Right atrium auricular region (tissue), 2 donors: ENCODE results near the gene INPP4B. TPM values are rescaled to one million over a fixed set of nuclear protein-coding genes. Genes with fewer than 3 reads are reported as not detected.

Source experiments
- DNase-seq: peaks from one replicate; pipeline ENCODE4 v3.0.0-alpha.2; 2019; ENCODE audit warnings: low spot score
- H3K27ac ChIP-seq, 2 donors: fragments of 200-600 bp; sonication (generic); 1 replicate in 1 of 2; 2 replicates in 1 of 2; pipeline ENCODE4 v1.5.1; 2016 to 2019
- H3K27me3 ChIP-seq, 2 donors: fragments of 200-600 bp; sonication (generic); one replicate each; pipeline versions ENCODE4 v1.5.1 to v1.6.0; 2017 to 2019
- H3K36me3 ChIP-seq: fragments of 200-600 bp; sonication (generic); one replicate; pipeline ENCODE4 v1.5.1; 2016
- H3K4me1 ChIP-seq, 2 donors: fragments of 200-600 bp; sonication (generic); one replicate each; pipeline versions ENCODE4 v1.5.1 to v1.6.0; 2017 to 2019
- H3K4me3 ChIP-seq, 2 donors: fragments of 200-600 bp; sonication (generic); 1 replicate in 1 of 2; 2 replicates in 1 of 2; pipeline ENCODE4 v1.5.1; 2017 to 2019; ENCODE audit warnings: mild to moderate bottlenecking in 1 of 2, moderate library complexity in 1 of 2
- H3K9me3 ChIP-seq, 2 donors: fragments of 200-600 bp; sonication (generic); one replicate each; pipeline ENCODE4 v1.5.1; 2019
- CTCF ChIP-seq, 2 donors: fragments of 200-600 bp; sonication (generic); IDR thresholded peaks; one replicate each; pipeline ENCODE4 v1.5.1; 2019; ENCODE audit warnings: antibody characterized with exemption in 2 of 2
- total RNA-seq, 2 donors: library from RNA; depleted of rRNA; stranded (reverse); fragments of >200 nt; gene quantifications; one replicate each; pipeline ENCODE4 v1.1.0, GENCODE V29; 2016

INPP4B gene
- total RNA-seq, 2 donors from 2014 or later: 14.8 to 15.3 TPM

GRCh38 chr4:142844782-142845181 is 1.3 kb downstream of the INPP4B start:
- no peak for TF ChIP-seq CTCF (IDR thresholded peaks at IDR 0.05)
- peak overlapping the region; percentile 84 for H3K27ac ChIP-seq
- DNase-seq: no peak
- no peaks in the 10 kb centered on the region for H3K9me3 ChIP-seq
- no peaks in the 10 kb centered on the region for H3K27me3 ChIP-seq
- peaks cover 0 to 23% of the 10 kb centered on the region in 2 donors for H3K4me1 ChIP-seq
- peak overlapping the region; percentile 52 to 63 for H3K4me3 ChIP-seq
- H3K36me3 ChIP-seq: no peaks in the 10 kb centered on the region

GRCh38 chr4:142840516-142841123 is 5.5 kb downstream of the INPP4B start:
- Histone ChIP-seq H3K4me1 (peaks cover 0 to 7% of the 10 kb centered on the region in 2 donors), H3K27me3 (no peaks in the 10 kb centered on the region), H3K9me3 (no peaks in the 10 kb centered on the region), H3K36me3 (no peaks in the 10 kb centered on the region), H3K4me3 (no peak overlapping the region), H3K27ac (no peak overlapping the region)
- peak in 1 of 2 donors; percentile 76 for TF ChIP-seq CTCF (IDR thresholded peaks at IDR 0.05)
- no peak for DNase-seq

- Histone ChIP-seq H3K27ac (no peak overlapping the region), H3K4me3 (no peak overlapping the region)
- TF ChIP-seq CTCF (IDR thresholded peaks at IDR 0.05): no peak
These were observed 7.3 kb downstream of the INPP4B start for GRCh38 chr4:142838778-142839177.

GRCh38 chr4:142832022-142832421 is 14.1 kb downstream of the INPP4B start:
- no peak overlapping the region for H3K4me3 ChIP-seq
- H3K36me3 ChIP-seq: no peaks in the 10 kb centered on the region
- no peaks in the 10 kb centered on the region for H3K4me1 ChIP-seq
- no peaks in the 10 kb centered on the region for H3K27me3 ChIP-seq
- no peak for DNase-seq
- H3K27ac ChIP-seq: no peak overlapping the region
- no peak for TF ChIP-seq CTCF (IDR thresholded peaks at IDR 0.05)
- H3K9me3 ChIP-seq: no peaks in the 10 kb centered on the region

More at GRCh38 chr4:142838778-142839177, 7.3 kb downstream of the INPP4B start:
- no peak for DNase-seq
- H3K36me3 ChIP-seq: no peaks in the 10 kb centered on the region
- no peaks in the 10 kb centered on the region for H3K9me3 ChIP-seq
- H3K4me1 ChIP-seq: no peaks in the 10 kb centered on the region
- no peaks in the 10 kb centered on the region for H3K27me3 ChIP-seq

GRCh38 chr4:142826503-142827241 is 19.4 kb downstream of the INPP4B start:
- TF ChIP-seq CTCF (IDR thresholded peaks at IDR 0.05): no peak
- no peak for DNase-seq
- Histone ChIP-seq H3K9me3 (no peaks in the 10 kb centered on the region), H3K4me3 (no peak overlapping the region), H3K27me3 (no peaks in the 10 kb centered on the region), H3K27ac (no peak overlapping the region), H3K4me1 (no peaks in the 10 kb centered on the region), H3K36me3 (no peaks in the 10 kb centered on the region)
